Progenitor cell of endocrine pancreas (in vitro differentiated cells): Measurements from ENCODE around the gene KIAA1549. TPM values are rescaled to one million over a fixed set of nuclear protein-coding genes. Genes with fewer than 3 reads are reported as not detected.
"Not testable (repeated sequence)": the region's sequence is repeated elsewhere in the genome, so short reads cannot be mapped to it uniquely, and the experiment has no call there.

Experiments
- DNase-seq: peaks from one replicate; pipeline ENCODE4 v3.0.0; 2021; ENCODE audit warnings: low spot score; ENCODE audit not compliant: unreplicated experiment
- H3K27ac Mint-ChIP-seq: 2 replicates; pipeline ENCODE4 v1.8.0; 2021; ENCODE audit warnings: mild to moderate bottlenecking, moderate library complexity, mixed read lengths
- H3K27me3 Mint-ChIP-seq: 2 replicates; pipeline ENCODE4 v1.8.0; 2021; ENCODE audit warnings: mixed read lengths
- H3K36me3 Mint-ChIP-seq: 2 replicates; pipeline ENCODE4 v1.8.0; 2022; ENCODE audit warnings: mixed read lengths; ENCODE audit not compliant: insufficient read depth
- H3K4me1 Mint-ChIP-seq: 2 replicates; pipeline ENCODE4 v1.8.0; 2021; ENCODE audit warnings: low read depth, mixed read lengths
- H3K4me3 Mint-ChIP-seq: 2 replicates; pipeline ENCODE4 v1.8.0; 2021; ENCODE audit warnings: low read depth, mild to moderate bottlenecking, moderate library complexity, mixed read lengths
- H3K9me3 Mint-ChIP-seq: 2 replicates; pipeline ENCODE4 v1.8.0; 2021; ENCODE audit warnings: low read depth, mixed read lengths
- CTCF ChIP-seq: fragments of 200-600 bp; sonication (generic); IDR thresholded peaks from one replicate; pipeline ENCODE4 v1.5.0; 2021; ENCODE audit warnings: antibody characterized with exemption, mild to moderate bottlenecking; ENCODE audit not compliant: unreplicated experiment
- total RNA-seq: library from RNA; stranded (reverse); gene quantifications from 2 replicates; pipeline ENCODE4 v1.2.1, GENCODE V29; 2021

Gene KIAA1549
- total RNA-seq, 1 donor from 2014 or later = 45.8 TPM

GRCh38 chr7:138799336-138800000, 181.7 kb downstream of the KIAA1549 start:
- no peak for DNase-seq
- no peaks in the 10 kb centered on the region for H3K36me3 Mint-ChIP-seq
- H3K4me3 Mint-ChIP-seq = no peak overlapping the region
- H3K4me1 Mint-ChIP-seq = peaks cover 7% of the 10 kb centered on the region
- H3K27ac Mint-ChIP-seq = no peak overlapping the region
- peaks cover 22% of the 10 kb centered on the region for H3K27me3 Mint-ChIP-seq
- TF ChIP-seq CTCF = no peak
- no peaks in the 10 kb centered on the region for H3K9me3 Mint-ChIP-seq

GRCh38 chr7:138798836-138799235, 182.4 kb downstream of the KIAA1549 start:
- no peak overlapping the region for H3K27ac Mint-ChIP-seq
- H3K36me3 Mint-ChIP-seq = no peaks in the 10 kb centered on the region
- DNase-seq = no peak
- peaks cover 22% of the 10 kb centered on the region for H3K27me3 Mint-ChIP-seq
- H3K4me1 Mint-ChIP-seq = peaks cover 7% of the 10 kb centered on the region
- H3K4me3 Mint-ChIP-seq = no peak overlapping the region
- TF ChIP-seq CTCF = no peak
- no peaks in the 10 kb centered on the region for H3K9me3 Mint-ChIP-seq

GRCh38 chr7:138797715-138798320, 183.4 kb downstream of the KIAA1549 start, which contains the start of the genes ATP6V0A4 and TMEM213:
Gene ATP6V0A4 (minus strand): TSS chr7:138798196. CDS start chr7:138771247, 26,949 bp downstream.
Gene TMEM213 (plus strand): TSS chr7:138797994. CDS start chr7:138798105, 111 bp downstream.
- peak within 1 kb of the TSS; percentile 50 for H3K4me3 Mint-ChIP-seq
- no peak within 1 kb of the TSS for H3K27ac Mint-ChIP-seq
- peaks cover 7% of the 10 kb centered on the region for H3K4me1 Mint-ChIP-seq
- peak; percentile 23 for DNase-seq
- no peaks in the 10 kb centered on the region for H3K36me3 Mint-ChIP-seq
- TF ChIP-seq CTCF = no peak
- H3K9me3 Mint-ChIP-seq = no peaks in the 10 kb centered on the region
- peaks cover 22% of the 10 kb centered on the region for H3K27me3 Mint-ChIP-seq

GRCh38 chr7:138797046-138797445, 184.1 kb downstream of the KIAA1549 start:
- H3K27ac Mint-ChIP-seq, H3K36me3 Mint-ChIP-seq, H3K4me3 Mint-ChIP-seq, H3K9me3 Mint-ChIP-seq, DNase-seq, H3K4me1 Mint-ChIP-seq: not testable (repeated sequence)
- H3K27me3 Mint-ChIP-seq = peaks cover 24% of the 10 kb centered on the region

- Mint-ChIP-seq H3K4me3 (no peak overlapping the region), H3K4me1 (peaks cover 7% of the 10 kb centered on the region), H3K27me3 (peaks cover 24% of the 10 kb centered on the region), H3K9me3 (no peaks in the 10 kb centered on the region), H3K36me3 (no peaks in the 10 kb centered on the region), H3K27ac (no peak overlapping the region)
- DNase-seq = no peak
- TF ChIP-seq CTCF = no peak
Measured at GRCh38 chr7:138796038-138796615, 185.1 kb downstream of the KIAA1549 start.
